HG02981 (cell line): ENCODE measurements around the gene COL13A1.

Source experiments
- ATAC-seq: cut with Tn5 transposase; IDR thresholded peaks from one replicate; pipeline ENCODE4 v1.9.1; 2021; ENCODE audit warnings: mild to moderate bottlenecking, moderate library complexity; ENCODE audit not compliant: unreplicated experiment

COL13A1 gene

DNA sequence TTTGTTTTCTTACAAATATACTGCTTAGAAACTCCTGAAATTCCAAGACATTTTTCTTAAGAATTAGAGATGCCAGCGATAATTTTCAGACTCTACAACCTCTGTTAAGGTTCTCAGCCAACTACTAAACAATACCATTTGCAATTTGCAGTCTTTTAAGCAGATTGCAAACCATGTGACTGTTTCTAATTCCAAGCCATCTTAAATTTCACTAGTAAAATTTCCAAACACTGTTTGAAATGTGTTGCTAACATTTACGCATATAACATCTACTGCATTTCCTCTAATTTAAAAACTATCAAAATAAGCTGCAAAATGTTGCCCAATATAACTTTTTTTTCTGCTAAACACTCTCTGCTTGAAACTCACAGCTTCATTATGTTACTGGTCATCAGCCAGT lies 194.9 kb downstream of the COL13A1 start:
- no peak for ATAC-seq

DNA sequence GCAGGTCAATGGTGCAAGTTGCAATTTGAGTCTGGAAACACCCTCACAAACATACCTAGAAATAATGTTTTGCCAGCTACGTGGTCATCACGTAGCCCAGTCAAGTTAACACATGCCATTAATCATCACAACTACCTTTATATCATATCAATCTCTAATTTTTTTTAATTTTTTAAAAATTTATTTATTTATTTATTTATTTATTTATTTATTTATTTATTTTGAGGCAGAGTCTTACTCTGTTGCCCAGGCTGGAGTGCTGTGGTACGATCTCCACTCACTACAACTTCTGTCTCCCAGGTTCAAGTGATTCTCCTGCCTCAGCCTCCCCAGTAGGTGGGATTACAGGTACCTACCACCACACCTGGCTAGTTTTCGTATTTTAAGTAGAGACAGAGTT lies 198.6 kb downstream of the COL13A1 start:
- no peak for ATAC-seq

- no peak for ATAC-seq
Observed at GRCh38 chr10:70007116-70007820, 205.6 kb downstream of the COL13A1 start.
